Stimulated activated CD8-positive, alpha-beta memory T cell treated with anti-CD3 and anti-CD28 coated beads, Interleukin-12 subunit alpha, Interleukin-12 subunit beta, amount 100 ng/mL, for 24 hours (primary cell): ENCODE measurements around the gene AMFR.

Source experiments
- DNase-seq: peaks from one replicate; pipeline ENCODE4 v3.0.0-alpha.2; 2020; ENCODE audit errors: extremely low read depth

AMFR gene

DNA sequence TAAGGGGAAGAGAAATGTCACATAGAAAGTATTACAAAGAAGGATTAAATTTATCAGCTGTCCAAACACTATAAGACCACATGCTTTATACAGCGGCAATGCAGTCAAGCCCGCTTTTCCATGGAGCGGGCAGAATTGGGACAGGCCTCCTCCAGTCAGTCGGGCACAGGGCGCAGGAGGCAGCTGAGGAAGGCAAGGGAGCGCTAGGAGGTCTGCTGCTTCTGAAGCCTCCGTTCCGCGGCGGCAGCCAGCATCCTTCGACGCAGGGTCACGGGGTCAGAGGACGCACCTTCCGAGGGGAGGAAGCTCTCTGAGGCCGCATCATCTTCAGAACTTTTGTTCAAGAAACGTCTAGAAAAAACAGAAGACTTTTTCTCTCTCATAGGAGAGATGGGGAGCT, 62.6 kb downstream of the AMFR start:
- DNase-seq: no peak

DNA sequence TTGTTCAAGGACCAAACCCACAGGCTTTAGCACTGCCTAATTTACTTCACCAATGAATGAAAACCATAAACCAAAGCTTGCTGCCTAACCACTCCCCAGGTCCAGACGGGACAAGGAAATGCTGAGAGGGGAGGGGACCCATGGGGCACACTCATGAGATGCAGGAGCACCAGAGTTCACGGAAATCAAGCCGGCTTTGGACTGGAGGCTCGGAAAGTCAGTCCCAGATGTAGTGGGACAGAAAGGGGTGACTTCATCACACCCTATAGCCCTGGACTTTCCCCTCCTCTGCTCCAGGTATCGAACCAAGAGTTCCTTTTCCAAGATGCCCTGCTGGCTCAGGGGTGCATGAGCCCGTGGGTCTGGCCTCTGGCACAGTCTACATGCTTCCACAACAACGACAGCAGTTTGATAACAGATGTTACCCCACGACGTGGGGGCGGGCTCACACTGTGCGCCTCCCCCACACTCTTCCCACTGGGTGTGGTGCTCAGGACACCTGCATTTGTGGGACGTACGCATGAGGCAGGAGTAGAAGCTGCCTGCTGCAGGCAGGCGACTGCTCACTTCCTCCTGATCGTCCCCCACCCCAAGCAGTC, 63.2 kb downstream of the AMFR start:
- no peak for DNase-seq

DNA sequence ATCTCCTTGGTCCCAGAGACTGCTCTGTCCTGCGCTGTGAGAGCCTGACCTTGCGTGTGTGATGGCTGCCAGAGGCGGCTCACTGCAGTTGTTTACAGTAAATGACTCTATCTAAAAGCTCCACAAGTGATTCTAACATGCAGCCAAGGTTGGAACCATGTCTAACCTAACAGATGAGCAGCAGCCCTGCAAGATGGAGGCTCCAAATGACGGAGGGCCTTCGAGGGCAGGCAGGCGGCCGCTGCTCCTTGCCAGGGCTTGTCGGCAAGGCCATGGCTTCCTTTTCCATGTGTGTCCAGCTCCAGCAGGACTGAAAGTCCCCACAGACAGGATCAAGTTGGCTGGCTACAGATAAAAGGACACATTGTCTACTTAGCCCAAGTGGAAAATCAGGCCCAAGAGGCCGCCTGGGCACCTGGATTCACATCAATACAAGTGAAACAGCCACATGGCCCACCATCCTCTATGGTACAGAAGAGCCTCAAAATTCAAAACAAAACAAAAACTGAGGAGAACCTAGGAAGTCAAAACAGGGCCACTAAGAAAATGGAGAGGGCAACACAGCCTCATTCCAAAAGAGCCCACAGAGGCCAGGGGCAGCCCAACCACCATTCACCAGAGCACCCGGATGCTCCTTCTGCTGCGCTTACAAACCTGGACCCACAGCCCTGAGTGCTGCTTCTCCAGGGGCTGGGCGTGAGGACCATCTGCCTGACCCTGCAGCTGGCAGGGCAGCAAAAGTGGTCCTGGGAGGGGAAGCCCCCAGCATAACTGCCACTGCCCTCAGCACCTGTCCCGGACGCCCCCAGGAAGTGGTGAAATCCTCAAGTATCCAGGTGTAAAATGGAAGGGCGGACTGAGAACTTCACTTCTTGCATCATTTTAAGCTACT, 65.0 kb downstream of the AMFR start:
- no peak for DNase-seq

DNA sequence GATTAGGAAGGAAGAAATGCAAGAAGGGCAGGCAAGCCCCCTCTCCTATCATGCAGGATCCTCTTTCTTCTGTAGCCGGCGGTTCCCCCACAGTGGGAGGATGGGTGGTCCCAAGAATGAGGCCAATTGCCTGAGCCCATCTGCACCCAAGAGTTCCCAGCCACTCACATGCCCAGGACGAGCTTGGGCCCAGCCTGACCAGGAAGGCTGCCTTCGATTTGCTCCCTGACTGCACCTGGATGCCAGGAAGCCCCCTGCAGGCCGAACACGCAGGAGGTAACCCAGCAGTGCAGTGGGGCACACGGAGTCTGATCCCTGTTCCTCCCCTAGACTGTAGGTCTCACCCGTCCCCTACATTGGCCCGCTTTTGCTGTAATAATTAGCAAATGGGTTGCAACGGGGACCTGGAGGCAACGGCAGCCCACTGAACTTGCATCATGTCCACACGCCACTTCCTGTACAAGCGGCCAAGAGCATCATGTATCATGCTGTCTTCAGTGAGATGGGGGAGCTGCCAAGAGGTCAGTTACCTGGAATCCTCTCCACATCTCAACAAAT, 67.5 kb downstream of the AMFR start:
- no peak for DNase-seq

DNA sequence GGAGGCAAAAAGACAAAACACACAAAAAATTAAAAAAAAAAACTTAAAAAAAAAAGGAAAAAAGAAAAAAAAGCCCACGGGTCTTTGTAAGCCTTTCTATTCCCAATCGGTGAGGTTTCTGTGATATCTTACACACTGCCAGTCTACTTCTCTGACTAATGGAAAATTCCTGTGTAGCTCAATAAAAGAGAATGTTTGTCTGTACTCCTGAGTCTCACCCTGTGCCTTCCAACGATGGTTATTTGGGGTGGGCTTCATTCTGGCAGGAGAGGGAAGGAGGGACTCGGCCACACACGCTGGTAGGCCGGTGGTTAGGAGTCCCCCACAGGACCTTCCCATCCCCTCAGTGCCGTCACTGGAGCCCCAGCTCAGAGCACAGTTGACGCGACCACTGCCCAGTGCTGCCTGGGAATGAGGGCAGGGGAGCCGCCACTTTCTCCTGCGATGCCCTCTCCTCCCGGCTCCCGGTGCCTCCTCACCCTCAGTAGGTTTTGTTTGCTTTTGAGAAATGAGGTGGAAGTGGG, 68.0 kb downstream of the AMFR start:
- no peak for DNase-seq

DNA sequence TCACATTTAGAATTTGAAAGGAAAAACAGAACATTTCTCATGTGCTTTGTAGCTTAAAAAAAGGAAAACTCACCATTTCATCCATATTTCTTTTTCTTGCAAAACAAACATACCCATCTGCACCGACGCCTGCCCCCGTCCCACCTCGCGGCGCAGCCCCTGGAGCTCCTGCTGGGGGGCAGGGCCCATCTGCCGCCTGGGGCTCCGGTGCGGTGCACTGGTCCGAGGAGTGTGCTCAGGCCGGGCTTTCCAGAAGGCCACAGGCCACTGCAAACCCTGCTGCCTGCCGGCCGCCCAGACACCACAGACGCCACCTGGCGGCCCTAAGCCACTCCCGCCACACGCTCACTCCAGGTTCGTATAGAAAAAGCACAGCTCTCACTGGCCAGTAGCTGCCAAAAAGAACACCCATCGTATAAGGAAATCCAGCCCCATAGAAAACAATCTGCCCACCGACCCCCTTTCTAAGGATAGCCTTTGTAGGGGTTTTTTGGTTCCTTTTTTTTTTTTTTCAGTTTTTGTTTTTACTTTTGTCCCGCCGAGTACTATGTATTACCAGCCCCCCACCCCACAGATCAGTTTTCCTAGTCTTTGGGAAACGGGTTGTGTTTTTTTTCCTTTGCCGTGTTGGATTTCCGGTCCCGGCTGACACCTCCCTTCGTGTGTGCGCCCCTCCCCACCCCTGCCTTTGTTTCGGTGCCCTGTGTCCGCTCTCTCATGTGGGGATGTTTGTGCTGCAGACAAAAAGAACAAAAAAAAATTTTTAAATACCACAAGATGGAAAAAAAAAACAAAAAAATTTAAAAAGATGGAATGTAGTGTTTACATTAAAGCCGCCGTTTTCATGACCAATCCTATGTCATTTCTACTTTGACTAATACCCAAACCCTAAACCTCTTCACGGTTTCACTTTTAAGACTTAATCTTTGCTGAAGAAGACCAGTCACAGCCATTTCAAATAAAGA, 68.8 kb downstream of the AMFR start:
- no peak for DNase-seq

DNA sequence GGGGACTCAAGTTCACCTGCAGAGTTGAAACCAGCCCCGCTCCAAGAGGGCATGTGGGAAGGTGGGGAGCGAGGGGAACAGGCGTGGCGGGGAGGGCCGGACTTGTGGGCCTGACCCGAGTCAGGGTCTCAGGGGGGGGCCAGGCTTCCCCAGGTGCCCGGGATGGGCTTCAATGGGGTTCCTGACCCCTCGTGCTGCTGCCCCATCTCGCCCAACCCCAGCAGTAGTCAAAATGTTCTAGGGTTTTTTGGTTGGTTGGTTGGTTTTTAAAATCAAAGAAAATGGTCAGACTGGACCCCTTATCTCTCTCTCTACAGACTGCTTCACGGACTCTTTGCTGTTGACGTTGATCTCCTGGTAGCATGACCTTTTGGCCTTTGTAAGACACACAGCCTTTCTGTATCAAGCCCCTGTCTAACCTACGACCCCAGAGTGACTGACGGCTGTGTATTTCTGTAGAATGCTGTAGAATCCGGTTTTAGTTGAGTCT, 69.5 kb downstream of the AMFR start:
- DNase-seq: no peak

DNA sequence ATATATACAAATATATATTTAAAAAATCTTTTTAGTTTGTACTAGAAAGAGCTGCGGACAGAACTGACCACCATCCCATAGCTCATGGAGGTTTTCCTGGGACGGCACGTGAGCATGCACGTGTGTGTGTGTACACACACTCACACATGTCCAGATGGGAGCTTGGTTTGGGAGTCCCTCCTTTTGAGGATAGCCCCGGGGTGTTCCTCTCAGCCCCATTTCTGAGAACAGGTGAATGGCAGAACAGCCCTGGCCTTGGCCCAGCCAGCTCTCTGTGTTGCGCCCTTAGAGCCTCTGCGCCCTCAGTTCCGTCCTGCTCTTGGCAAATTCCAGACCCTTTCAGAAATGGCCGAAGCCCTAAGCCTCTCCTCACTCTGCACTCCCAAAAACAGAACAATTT, 70.1 kb downstream of the AMFR start:
- DNase-seq: no peak

DNA sequence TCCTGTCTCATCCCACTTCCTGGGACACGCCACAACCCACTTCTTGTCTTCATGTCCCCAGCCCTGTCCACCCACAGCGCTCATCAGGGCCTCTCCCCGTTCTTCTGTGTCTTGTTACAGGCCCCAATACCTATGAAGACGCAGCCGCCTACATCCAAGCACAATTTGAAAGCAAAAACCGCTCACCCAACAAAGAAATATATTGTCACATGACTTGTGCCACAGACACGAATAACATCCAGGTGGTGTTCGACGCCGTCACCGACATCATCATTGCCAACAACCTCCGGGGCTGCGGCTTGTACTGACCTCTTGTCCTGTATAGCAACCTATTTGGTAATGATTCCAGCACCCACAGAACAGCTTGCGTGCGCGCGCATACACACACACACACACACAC, 70.6 kb downstream of the AMFR start:
- no peak for DNase-seq

DNA sequence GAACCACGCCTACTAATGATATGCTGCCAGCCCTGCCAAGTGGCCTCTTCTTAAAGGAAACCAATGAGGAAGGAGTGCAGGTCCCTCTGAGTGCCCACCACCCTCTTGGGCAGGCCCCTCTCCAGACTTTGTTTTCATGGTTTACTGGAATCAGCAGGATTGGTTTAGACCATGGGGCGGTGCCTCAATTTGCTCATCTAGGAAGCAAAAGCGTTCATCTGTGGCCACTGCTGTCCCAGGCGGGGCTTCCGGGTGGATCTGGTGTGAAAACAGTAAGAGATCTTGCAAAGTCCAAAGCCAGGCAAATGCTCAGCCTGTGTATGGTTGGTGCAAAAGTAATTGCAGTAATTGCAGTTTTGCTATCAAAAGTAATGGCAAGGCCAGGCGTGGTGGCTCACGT, 71.3 kb downstream of the AMFR start:
- DNase-seq: no peak

DNA sequence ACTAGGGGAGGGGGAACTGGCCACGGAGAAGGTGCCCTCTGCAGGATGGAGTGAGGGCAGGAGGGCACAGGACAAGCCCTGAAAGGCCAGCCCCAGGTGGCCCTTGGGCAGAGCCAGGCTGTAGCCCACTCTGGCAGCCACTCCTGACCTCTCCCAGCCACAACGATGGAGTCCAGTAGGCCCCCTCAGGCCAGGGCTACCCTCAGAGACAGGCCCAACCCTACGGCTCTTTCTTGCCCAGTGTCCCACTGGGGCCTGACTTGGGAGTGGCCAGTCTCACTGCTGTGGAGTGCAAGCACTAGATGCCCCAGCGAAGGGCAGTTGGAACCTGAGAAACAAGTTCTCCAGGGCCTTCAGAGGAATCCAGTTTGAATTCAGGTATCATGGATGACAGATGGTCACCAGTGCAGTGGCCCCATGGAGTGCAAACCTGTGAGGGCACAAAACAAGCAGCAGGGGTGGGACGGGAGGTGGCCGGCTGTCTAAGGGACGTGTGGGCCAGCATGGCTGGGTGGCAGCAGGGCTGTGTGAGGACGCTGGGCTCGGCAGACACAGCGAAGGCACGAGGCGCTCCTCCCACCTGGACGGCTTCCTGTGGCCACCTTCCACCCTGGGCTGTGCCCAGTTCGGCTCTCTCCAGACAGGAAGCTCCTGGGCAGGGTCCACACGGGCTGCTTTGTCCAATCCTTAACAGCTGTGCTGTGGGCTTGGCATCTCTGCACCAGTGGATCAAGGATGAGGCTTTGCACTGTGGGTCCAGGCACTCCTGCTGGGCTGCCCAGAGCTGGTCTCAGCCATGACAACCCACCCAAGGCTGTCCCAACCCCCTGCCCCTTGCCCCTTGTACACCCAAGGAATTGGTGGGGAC, 72.1 kb downstream of the AMFR start:
- DNase-seq: no peak

DNA sequence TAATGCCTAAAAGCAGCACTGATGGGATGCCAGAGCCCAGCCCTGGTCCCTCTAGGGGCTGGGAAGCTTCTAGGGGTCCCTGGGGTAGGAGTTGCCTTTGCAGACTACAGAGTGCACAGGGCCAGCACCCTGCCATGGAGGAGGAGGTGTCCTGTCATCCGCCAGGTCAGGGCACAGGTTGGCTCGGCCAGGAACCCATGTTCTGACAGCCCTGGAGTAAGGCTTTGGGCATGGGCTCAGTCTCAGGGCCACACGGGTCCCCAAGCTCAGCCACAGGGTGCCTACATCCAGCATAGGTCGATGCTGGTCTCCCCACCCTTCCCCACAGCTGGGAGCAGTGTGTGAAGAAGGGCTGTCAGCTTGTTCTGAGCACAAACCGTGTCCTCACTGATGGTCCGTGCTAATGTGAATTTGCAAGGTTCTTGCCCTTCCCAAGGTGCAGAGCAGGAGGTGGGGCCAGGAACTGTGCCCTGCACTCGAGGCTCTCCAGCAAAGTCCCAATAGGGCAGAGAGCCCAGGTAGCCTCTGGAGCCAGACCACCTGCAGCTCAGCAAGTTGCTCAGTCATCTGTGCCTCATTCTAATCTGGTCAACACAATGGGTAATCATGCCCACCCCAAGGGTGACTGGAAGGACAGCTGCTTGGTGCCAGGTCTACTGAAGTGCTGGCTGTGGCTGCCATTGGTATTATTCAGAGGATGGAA, 72.8 kb downstream of the AMFR start:
- DNase-seq: no peak

DNA sequence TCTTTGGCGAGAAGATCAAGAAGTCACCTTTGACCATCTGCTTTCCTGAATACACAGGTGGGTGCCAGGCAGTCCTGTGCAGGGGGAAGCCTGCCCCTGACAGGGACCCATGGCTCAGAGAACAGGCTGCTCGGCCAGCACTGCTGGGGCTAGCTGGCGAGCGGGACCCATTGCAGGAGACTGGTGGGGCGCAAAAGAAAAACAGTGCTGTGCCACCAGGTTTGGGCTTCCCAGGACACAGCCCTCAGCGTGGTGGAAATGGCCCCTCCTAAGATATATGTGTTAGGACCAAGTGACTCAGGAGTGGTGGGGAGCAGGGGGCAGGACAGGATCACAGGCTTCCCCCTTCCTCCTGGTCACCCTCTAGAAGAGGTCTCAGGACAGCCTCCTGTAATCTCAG, 73.9 kb downstream of the AMFR start:
- no peak for DNase-seq

DNA sequence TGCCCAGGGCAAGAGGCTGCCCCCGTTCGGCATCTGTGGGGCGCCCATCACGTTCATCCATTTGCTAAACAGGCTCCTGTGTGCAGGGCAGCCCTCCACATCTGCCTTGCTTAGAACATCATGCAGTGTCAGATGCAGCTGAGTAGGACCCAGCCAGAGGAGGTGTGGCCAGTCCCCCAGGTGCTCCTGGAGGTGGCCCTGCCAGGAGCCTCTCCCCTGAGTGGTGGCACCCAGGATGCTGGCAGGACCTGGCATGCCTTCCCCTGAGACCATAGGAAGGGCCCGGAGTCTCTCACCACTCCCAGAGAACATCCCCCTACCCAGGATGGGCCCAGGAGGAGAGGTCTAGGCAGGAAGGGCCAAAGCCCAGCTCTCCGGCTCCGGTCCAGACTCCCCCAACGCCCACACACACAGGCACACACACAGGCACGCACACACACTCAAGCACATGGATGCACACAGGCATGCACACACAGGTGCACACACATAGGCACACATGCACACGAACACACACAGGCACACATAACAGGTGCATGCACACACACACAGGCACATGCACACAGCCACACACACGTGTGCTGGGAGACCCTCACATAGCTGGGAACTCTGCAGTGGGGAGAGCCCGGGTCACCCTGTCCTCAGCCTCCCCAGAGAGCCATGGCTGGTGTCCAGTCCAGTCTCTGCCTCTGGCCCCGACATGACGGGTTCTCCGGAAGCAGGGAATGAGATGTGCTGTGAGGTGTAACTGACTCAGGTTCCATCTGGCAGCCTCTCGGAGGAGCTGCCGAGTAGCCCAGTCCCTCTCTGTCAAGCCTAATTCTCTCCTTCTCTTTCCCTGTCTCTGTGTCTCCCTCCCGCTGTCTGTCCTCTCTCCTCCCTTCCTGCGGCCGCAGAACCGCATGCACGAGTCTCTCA, 74.6 kb downstream of the AMFR start:
- DNase-seq: no peak

DNA sequence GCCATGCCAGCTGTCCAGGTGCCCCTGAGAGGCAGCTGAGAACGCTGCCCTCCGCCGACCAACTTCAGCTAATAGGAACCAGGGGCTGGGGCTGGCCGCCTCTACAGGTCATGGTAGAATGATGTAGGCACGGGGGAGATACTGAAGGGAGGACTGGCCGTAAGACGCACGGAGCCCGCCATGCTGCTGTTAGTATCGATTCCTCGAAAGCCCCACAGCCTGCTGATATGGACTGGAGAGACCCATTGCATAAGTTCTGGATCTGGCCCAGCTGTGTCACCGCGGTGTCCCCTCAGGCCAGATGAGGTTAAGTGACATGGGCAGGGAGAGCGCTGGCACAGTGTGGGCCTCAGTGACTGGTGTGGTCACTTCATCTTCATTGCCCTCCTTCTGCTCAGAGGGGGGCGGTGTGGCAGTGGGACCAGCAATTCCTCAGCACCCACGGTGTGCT, 75.6 kb downstream of the AMFR start:
- DNase-seq: no peak

DNA sequence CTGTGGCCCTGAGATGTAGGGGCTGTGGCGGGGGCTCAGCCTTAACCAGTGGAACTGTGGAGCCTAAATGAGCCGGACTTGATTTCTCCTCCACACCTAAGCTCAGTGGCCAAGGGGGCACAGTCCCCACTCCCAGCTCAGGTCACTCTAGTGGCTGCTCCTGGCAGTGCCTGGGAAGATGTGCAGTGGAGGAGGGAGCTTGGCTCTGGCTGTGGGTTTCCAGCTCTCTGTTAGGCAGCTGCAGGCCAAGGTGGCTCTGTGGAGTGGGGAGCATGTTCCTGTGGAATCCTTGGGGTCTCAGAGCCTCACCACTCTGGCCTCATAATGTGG, 76.3 kb downstream of the AMFR start:
- DNase-seq: no peak

DNA sequence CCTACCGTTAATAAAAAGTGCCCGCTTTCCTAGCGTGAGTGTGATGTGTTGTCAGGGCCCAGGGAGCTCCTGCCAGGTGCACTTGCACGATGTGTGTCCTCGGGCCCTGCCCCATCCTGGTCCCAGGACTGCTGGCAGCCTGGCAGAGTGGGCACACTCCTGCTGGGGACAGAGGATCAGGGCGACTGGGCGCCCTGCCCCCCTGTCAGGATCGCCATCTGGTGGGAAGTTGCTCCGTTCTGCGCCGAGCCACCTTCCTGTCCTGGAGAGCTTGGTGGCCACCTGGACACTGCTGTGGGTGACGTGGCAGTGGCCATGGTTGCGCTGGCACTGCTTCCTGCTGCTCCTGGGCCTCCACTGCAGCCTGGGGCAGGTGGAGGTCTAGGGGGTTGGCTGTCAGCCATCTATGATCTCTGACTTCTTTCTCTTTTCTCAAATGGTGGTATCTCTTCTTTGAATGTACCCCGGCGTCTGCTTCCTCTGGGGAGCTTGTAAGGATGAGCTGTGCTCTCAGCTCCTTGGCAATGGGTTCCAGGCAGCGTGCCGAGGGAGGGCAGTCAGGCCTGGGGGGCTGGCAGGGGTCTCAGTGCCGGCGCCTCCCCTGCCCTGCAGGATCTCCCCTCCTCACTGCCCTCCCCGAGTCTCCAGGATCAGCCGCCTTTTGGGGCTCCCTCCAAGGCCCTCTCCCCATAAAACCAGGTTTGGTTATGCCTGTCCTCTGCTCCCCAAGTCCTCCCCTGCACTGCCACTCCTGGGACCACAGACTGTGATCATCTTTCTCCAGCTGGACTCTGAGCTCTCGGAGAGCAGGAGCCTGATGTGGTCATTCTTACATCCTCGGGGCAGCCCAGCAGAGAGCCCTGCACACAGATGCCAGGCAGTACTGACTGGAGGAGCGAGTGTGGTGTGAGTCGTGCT, 76.9 kb downstream of the AMFR start:
- no peak for DNase-seq

DNA sequence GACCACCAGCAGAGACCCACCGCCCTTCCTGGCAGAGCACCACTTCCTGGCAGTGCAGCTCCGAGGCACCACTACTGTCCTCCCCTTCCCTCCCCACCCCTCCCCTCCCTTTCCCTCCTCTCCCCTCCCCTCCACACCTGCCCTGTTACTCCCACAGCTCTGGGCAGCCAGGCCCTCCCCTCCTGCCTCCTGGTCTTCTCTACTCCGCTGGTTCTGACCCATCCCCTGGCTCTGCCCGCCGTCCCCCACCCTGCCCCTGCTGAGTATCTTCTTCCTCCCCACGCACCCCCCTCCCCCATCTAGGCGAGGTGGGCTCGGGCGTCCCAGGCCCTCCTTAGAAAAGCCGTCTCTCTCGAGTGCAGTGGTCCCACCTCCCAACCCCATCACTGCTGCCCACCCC, 77.7 kb downstream of the AMFR start:
- no peak for DNase-seq
